GM12864 (cell line): ENCODE data around the gene KMT2D.

Experiments used
- DNase-seq: peaks from one replicate; pipeline ENCODE4 v3.0.0-alpha.2; 2011; ENCODE audit warnings: low read depth
- H3K4me3 ChIP-seq: 2 replicates; pipeline ENCODE4 v1.5.1; 2011; ENCODE audit warnings: mild to moderate bottlenecking, low read depth, low read length, control low read depth
- TF ChIP-seq, protein P1 (sequence below): IDR thresholded peaks from 2 replicates; pipeline ENCODE4 v1.5.1; 2011; ENCODE audit warnings: low read depth, mild to moderate bottlenecking, moderate library complexity, low read length, control low read depth, inconsistent platforms; ENCODE audit errors: missing control alignments

The KMT2D gene

DNA sequence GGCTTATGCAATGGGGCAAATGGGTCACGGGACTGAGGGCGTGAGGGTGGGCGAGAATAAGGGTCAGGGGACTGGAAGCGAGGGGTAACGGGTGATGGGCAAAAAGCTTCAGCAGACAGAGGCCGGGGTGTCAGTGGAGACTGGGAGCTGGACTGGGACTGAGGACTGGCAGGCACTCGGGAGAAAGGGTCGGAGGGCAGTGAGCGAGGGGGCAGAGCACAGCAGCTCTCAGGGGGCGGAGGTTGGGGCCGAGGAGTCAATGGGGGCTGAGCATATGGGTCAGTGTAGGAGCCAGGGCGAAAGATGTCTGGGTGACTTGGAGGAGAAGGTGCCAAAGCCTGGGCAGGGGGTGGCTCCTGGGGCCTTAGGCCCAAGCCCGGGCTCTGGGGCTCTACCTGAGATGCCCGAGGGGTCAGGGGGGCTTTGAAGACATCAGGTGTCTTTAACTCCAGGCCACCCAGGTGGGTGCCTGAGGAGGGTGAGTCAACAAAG is 20.2 kb downstream of the KMT2D start:
- DNase-seq: no peak
- TF ChIP-seq, protein P1, sequence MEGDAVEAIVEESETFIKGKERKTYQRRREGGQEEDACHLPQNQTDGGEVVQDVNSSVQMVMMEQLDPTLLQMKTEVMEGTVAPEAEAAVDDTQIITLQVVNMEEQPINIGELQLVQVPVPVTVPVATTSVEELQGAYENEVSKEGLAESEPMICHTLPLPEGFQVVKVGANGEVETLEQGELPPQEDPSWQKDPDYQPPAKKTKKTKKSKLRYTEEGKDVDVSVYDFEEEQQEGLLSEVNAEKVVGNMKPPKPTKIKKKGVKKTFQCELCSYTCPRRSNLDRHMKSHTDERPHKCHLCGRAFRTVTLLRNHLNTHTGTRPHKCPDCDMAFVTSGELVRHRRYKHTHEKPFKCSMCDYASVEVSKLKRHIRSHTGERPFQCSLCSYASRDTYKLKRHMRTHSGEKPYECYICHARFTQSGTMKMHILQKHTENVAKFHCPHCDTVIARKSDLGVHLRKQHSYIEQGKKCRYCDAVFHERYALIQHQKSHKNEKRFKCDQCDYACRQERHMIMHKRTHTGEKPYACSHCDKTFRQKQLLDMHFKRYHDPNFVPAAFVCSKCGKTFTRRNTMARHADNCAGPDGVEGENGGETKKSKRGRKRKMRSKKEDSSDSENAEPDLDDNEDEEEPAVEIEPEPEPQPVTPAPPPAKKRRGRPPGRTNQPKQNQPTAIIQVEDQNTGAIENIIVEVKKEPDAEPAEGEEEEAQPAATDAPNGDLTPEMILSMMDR: no peak
- H3K4me3 ChIP-seq: no peak overlapping the region

DNA sequence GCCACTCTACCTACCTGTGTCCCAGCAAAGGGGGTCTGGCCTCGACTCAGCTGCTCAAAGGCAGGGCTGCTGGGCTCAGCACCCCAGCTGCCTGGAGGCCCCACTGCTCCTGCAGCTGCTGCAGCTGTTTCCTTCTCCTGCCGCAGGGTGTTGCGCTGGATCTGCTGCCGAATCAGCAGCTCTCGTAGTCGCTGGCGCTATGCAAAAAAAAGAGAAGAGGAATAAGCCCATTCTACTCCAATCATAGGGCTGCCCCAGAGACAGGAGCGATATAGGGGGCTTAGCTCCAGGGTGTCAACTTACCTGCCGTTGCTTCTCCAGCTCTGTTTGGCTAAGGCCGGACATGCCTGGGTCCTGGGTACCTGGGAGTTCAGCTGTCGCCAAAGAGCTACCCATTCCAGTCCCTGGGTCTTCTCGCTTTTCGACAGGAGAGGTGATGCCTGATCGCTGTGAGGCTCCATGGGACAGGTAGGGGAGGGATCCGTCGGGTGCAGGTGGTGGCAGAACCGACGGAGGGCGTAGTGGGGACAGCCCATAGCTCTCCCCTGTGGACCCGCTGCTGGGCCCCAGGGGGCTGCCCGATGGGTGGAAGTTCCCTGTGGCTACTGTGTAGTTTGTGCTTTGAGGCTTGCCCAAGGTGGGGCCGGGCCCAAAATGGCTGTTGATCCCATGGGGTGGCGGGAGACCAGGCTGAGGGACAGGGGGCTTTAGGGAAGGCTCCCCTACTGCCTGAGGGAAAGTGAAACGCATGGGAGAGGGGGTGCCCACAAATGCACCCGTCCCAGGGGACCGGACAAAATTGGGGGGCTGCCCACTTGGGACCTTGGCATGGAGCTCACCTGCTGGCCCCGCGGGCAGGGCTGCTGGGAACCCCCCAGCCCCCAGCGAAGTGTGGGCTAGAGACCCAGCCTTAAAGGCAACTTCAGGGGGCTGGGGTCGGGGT is 20.9 kb downstream of the KMT2D start:
- no peak overlapping the region for H3K4me3 ChIP-seq
- TF ChIP-seq, protein P1: no peak
- no peak for DNase-seq

DNA sequence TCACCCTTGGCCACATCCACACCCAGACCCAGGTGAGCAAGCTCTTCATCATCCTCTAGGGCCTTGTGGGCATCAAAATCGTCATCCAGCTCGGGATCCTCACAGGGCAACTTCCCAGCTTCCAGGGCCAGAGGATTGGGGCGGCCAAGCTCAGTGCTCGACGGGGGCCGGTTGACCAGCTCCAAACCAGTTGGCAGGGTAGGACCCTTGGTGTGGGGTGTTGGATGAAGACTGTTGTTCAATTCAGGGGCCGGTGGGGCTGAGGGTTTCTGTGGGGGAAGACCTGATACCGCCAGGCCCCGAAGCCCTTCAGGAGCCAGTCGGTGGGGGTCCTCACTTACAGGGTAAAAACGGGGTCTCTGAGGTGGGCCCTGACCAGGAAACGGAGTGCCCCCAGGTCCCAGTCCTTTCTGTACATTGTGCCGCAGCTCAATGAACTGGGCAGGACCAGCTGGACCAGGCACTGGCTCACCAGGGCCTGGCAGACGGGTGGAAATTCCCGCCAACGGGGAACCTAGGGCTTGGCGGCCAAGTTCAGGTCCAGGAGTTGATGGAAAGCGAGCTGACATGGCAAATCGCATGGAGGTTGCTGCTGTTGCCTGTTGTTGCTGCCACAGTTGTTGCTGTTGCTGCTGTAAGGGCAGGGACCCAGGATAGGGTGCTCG is 22.2 kb downstream of the KMT2D start:
- no peak for DNase-seq
- no peak overlapping the region for H3K4me3 ChIP-seq
- TF ChIP-seq, protein P1: no peak

DNA sequence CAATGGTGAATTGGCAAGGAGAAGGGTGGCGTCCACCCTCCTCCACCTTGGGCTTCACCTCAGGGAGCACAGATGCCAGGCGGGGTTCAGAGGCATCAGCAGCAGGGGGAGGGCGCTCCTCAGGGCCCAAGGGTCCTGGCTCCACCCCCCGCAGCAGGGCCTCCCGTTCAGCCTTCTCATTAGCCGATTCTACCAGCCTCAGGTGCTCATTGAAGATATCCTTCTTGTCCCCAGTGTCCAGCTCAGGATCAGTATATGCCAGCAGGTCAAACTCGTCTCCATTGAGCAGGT is 22.7 kb downstream of the KMT2D start:
- TF ChIP-seq, protein P1: no peak
- DNase-seq: no peak
- no peak overlapping the region for H3K4me3 ChIP-seq

DNA sequence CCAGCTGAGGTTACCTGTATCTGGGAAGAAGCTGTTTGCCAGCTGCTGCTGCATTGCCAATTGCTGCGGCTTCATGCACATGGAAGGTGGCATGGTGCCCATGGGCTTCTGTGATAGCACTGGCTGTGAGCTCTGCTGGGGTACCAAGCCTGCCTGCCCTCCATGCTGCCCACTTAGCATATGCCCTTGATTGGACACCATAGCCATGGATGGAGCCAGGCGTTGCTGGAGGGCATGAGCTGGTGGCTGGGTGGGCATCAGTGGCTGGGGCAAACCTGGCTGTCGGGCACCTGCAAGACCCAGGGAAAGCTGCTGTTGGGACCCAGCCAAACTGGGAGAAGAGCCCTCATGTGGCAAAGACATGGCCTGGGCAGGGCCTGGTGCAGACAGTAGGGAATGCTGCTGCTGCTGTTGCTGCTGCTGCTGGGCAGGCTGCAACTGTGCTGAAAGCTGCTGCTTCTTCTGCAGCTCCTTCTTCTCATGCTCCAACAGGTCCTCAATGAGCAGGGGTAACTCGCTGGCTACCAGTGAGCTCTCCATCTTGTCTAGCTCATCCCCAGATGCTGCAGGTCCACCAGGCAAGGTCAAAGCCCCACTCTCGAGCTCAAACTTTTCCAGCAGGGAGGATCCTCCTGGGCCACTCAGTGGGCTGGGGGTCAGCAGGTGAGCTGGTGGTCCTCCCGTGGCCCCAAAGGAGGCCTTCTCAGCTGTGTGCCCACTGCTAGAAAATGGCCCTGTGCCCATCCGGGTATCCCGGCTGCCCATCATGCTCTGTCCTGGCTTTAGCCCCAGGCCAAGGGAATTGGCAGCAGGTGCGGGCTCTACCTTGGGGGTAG is 23.3 kb downstream of the KMT2D start:
- H3K4me3 ChIP-seq: no peak overlapping the region
- no peak for DNase-seq
- TF ChIP-seq, protein P1: no peak

DNA sequence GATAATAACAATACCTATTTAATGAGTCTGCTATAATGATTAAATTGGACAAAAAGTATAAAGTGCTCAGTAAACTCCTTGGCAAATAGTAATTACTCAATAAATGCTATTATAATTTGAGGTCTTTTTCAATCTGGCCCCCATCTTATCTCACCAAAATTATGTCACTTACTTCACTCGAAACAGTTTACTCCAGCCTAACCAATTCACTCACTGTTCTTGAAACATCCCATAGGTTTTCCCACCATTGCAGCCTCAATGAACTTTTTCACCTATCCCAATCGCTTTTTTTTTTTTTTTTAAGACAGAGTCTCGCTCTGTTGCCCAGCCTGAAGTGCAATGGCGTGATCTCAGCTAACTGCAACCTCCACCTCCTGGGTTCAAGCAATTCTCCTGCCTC is 24.6 kb downstream of the KMT2D start:
- H3K4me3 ChIP-seq: no peak overlapping the region
- TF ChIP-seq, protein P1: no peak
- no peak for DNase-seq
